NCI-H510A (cell line): ENCODE measurements around the gene SPACA7.

Source experiments
- DNase-seq: peaks from one replicate; lab custom pipeline; 2025; lab: John Stamatoyannopoulos, UW

Gene SPACA7

GRCh38 chr13:112465251-112466131 lies 89.3 kb downstream of the SPACA7 start:
- DNase-seq = no peak

GRCh38 chr13:112466132-112467058 lies 90.2 kb downstream of the SPACA7 start:
- DNase-seq = no peak

GRCh38 chr13:112467236-112467635 lies 91.1 kb downstream of the SPACA7 start:
- DNase-seq = no peak

- DNase-seq = no peak
These were observed 91.9 kb downstream of the SPACA7 start for GRCh38 chr13:112468069-112468468.

- DNase-seq = no peak
These were observed 93.1 kb downstream of the SPACA7 start for GRCh38 chr13:112469071-112469745.

GRCh38 chr13:112473818-112474217 lies 97.7 kb downstream of the SPACA7 start:
- no peak for DNase-seq

- no peak for DNase-seq
These were observed 98.7 kb downstream of the SPACA7 start for GRCh38 chr13:112474869-112475268.

- no peak for DNase-seq
These were observed 99.7 kb downstream of the SPACA7 start for GRCh38 chr13:112475889-112476288.

GRCh38 chr13:112477070-112477619 lies 101.0 kb downstream of the SPACA7 start:
- DNase-seq = no peak

GRCh38 chr13:112479389-112479788 lies 103.2 kb downstream of the SPACA7 start:
- no peak for DNase-seq

GRCh38 chr13:112481458-112481857 lies 105.3 kb downstream of the SPACA7 start:
- DNase-seq = no peak

GRCh38 chr13:112483299-112483698 lies 107.1 kb downstream of the SPACA7 start:
- no peak for DNase-seq
